HG02623 (cell line): ENCODE data around the gene CACNG3.
"Not testable (repeated sequence)": the region's sequence is repeated elsewhere in the genome, so short reads cannot be mapped to it uniquely, and the experiment has no call there.

Source experiments
- ATAC-seq: cut with Tn5 transposase; IDR thresholded peaks from one replicate; pipeline ENCODE4 v1.9.1; 2021; ENCODE audit warnings: moderate library complexity; ENCODE audit not compliant: unreplicated experiment

The CACNG3 gene

GRCh38 chr16:24328835-24329452 is 72.8 kb downstream of the CACNG3 start:
- no peak for ATAC-seq

GRCh38 chr16:24332178-24332577 is 76.0 kb downstream of the CACNG3 start:
- ATAC-seq: no peak

GRCh38 chr16:24332582-24333090 is 76.5 kb downstream of the CACNG3 start:
- ATAC-seq: no peak

GRCh38 chr16:24336491-24336890 is 80.4 kb downstream of the CACNG3 start:
- ATAC-seq: no peak

- no peak for ATAC-seq
Measured at GRCh38 chr16:24337013-24337412, 80.9 kb downstream of the CACNG3 start.

- not testable (repeated sequence) for ATAC-seq
Measured at GRCh38 chr16:24343829-24344228, 87.7 kb downstream of the CACNG3 start.

- no peak for ATAC-seq
Measured at GRCh38 chr16:24344784-24345183, 88.6 kb downstream of the CACNG3 start.

GRCh38 chr16:24345704-24346103 is 89.6 kb downstream of the CACNG3 start:
- ATAC-seq: no peak

GRCh38 chr16:24346734-24347133 is 90.6 kb downstream of the CACNG3 start:
- ATAC-seq: no peak

GRCh38 chr16:24347556-24347955 is 91.4 kb downstream of the CACNG3 start:
- no peak for ATAC-seq

GRCh38 chr16:24348545-24349290 is 92.6 kb downstream of the CACNG3 start:
- ATAC-seq: no peak

GRCh38 chr16:24349320-24349719 is 93.2 kb downstream of the CACNG3 start:
- ATAC-seq: no peak

- ATAC-seq: no peak
Measured at GRCh38 chr16:24352746-24353145, 96.6 kb downstream of the CACNG3 start.

- ATAC-seq: no peak
Measured at GRCh38 chr16:24353622-24354021, 97.5 kb downstream of the CACNG3 start.

GRCh38 chr16:24357511-24357910 is 101.4 kb downstream of the CACNG3 start:
- no peak for ATAC-seq

GRCh38 chr16:24358117-24358516 is 102.0 kb downstream of the CACNG3 start:
- no peak for ATAC-seq

GRCh38 chr16:24359490-24359889 is 103.4 kb downstream of the CACNG3 start:
- ATAC-seq: no peak

GRCh38 chr16:24360936-24361335 is 104.8 kb downstream of the CACNG3 start:
- ATAC-seq: no peak

GRCh38 chr16:24364596-24364995 is 108.5 kb downstream of the CACNG3 start:
- ATAC-seq: no peak

- no peak for ATAC-seq
Measured at GRCh38 chr16:24367186-24367710, 111.1 kb downstream of the CACNG3 start.

GRCh38 chr16:24372824-24373223 is 116.7 kb downstream of the CACNG3 start:
- ATAC-seq: no peak

- ATAC-seq: no peak
Measured at GRCh38 chr16:24378999-24379398, 122.9 kb downstream of the CACNG3 start.
